Esophagus muscularis mucosa (tissue), 4 donors: ENCODE results near the gene CHCHD3.

Experiments
- CTCF ChIP-seq, 3 experiments: fragments of 200-600 bp in 2 of 3; fragments of 450-650 bp in 1 of 3; sonication (generic) in 2 of 3; IDR thresholded peaks; one replicate each; pipeline ENCODE4 v1.5.1; 2017 to 2019; ENCODE audit warnings: antibody characterized with exemption in 3 of 3, mild to moderate bottlenecking in 2 of 3, moderate library complexity in 1 of 3
- EP300 ChIP-seq: sonication (generic); formaldehyde crosslinking; IDR thresholded peaks from one replicate; pipeline ENCODE4 v1.6.1; 2017; ENCODE audit warnings: antibody characterized with exemption
- POLR2A ChIP-seq: fragments of 450-650 bp; IDR thresholded peaks from one replicate; pipeline ENCODE4 v1.6.1; 2017; ENCODE audit warnings: antibody characterized with exemption, moderate library complexity, mild to moderate bottlenecking, low read depth

- no peak for TF ChIP-seq POLR2A
- TF ChIP-seq CTCF (IDR thresholded peaks at IDR 0.05), result no peak
- TF ChIP-seq EP300, result no peak
These were observed 10.4 kb downstream of the CHCHD3 start for GRCh38 chr7:133071506-133071905.
